H9 (cell line): ENCODE data around the gene PRODH. TPM values are rescaled to one million over a fixed set of nuclear protein-coding genes. Genes with fewer than 3 reads are reported as not detected.

Source experiments
- DNase-seq: peaks from one replicate; pipeline ENCODE4 v3.0.0-alpha.2; 2017
- H2AFZ ChIP-seq: one replicate; pipeline ENCODE4 v1.6.1; 2013; ENCODE audit warnings: mild to moderate bottlenecking, low read length, control low read depth, moderate library complexity
- H2AK5ac ChIP-seq: 2 replicates; pipeline ENCODE4 v1.6.1; 2013; ENCODE audit warnings: low read length, control low read depth, mixed read lengths; ENCODE audit not compliant: insufficient read length
- H2BK120ac ChIP-seq: one replicate; pipeline ENCODE4 v1.6.1; 2013; ENCODE audit warnings: low read depth, mild to moderate bottlenecking, low read length, control low read depth, inconsistent platforms; ENCODE audit not compliant: poor library complexity, severe bottlenecking
- H2BK12ac ChIP-seq: 2 replicates; pipeline ENCODE4 v1.6.1; 2013; ENCODE audit warnings: low read length, control low read depth, mixed read lengths, low read depth; ENCODE audit not compliant: insufficient read length
- H2BK15ac ChIP-seq: 2 replicates; pipeline ENCODE4 v1.6.1; 2013; ENCODE audit warnings: low read depth, low read length, control low read depth
- H2BK20ac ChIP-seq: one replicate; pipeline ENCODE4 v1.6.1; 2013; ENCODE audit warnings: low read depth, mild to moderate bottlenecking, low read length, control low read depth, inconsistent platforms; ENCODE audit not compliant: poor library complexity, severe bottlenecking
- H2BK5ac ChIP-seq: 2 replicates; pipeline ENCODE4 v1.6.1; 2013; ENCODE audit warnings: low read length, control low read depth, mixed read lengths; ENCODE audit not compliant: insufficient read length
- H3K14ac ChIP-seq: 2 replicates; pipeline ENCODE4 v1.6.1; 2013; ENCODE audit warnings: low read length, control low read depth; ENCODE audit not compliant: insufficient read depth
- H3K18ac ChIP-seq: 2 replicates; pipeline ENCODE4 v1.6.1; 2013; ENCODE audit warnings: low read depth, mild to moderate bottlenecking, mixed read lengths, low read length, control low read depth; ENCODE audit not compliant: insufficient read length
- H3K23ac ChIP-seq: 2 replicates; pipeline ENCODE4 v1.6.1; 2013; ENCODE audit warnings: low read length, control low read depth, mixed read lengths, low read depth; ENCODE audit not compliant: insufficient read length
- H3K23me2 ChIP-seq: 2 replicates; pipeline ENCODE4 v1.6.1; 2013; ENCODE audit warnings: low read depth, mild to moderate bottlenecking, mixed read lengths, low read length, control low read depth; ENCODE audit not compliant: insufficient read length, poor library complexity, severe bottlenecking
- H3K27ac ChIP-seq: 2 replicates; pipeline ENCODE4 v1.5.1; 2013; ENCODE audit warnings: low read length, control low read depth, mixed read lengths, low read depth; ENCODE audit not compliant: insufficient read length
- H3K27me3 ChIP-seq: 2 replicates; pipeline ENCODE4 v1.6.1; 2013; ENCODE audit warnings: low read length, control low read depth, inconsistent platforms; ENCODE audit not compliant: insufficient read depth
- H3K4ac ChIP-seq: 2 replicates; pipeline ENCODE4 v1.6.1; 2013; ENCODE audit warnings: low read depth, mild to moderate bottlenecking, control low read depth, inconsistent platforms, low read length, moderate library complexity
- H3K4me1 ChIP-seq: 2 replicates; pipeline ENCODE4 v1.6.1; 2013; ENCODE audit warnings: low read length, control low read depth, inconsistent platforms; ENCODE audit not compliant: insufficient read depth
- H3K4me2 ChIP-seq: 2 replicates; pipeline ENCODE4 v1.6.1; 2013; ENCODE audit warnings: low read length, control low read depth, mixed read lengths; ENCODE audit not compliant: insufficient read length, insufficient read depth
- H3K56ac ChIP-seq: 2 replicates; pipeline ENCODE4 v1.6.1; 2013; ENCODE audit warnings: low read depth, mild to moderate bottlenecking, mixed read lengths, low read length, control low read depth; ENCODE audit not compliant: insufficient read length
- H3K79me1 ChIP-seq: 2 replicates; pipeline ENCODE4 v1.6.1; 2013; ENCODE audit warnings: low read depth, mild to moderate bottlenecking, moderate library complexity, low read length, control low read depth, inconsistent platforms; ENCODE audit not compliant: insufficient read depth, poor library complexity, severe bottlenecking
- H3K79me2 ChIP-seq: 2 replicates; pipeline ENCODE4 v1.6.1; 2013; ENCODE audit warnings: low read length, control low read depth, inconsistent platforms; ENCODE audit not compliant: insufficient read depth
- H3K9ac ChIP-seq: 2 replicates; pipeline ENCODE4 v1.6.1; 2013; ENCODE audit warnings: low read length, control low read depth, mixed read lengths; ENCODE audit not compliant: insufficient read length; ENCODE audit errors: extremely low read depth
- H3K9me3 ChIP-seq: one replicate; pipeline ENCODE4 v1.6.1; 2013; ENCODE audit warnings: low read depth, low read length, inconsistent platforms; ENCODE audit not compliant: control insufficient read depth
- H3T11ph ChIP-seq: one replicate; pipeline ENCODE4 v1.6.1; 2013; ENCODE audit warnings: mild to moderate bottlenecking, low read length, control low read depth, inconsistent platforms
- H4K20me1 ChIP-seq: one replicate; pipeline ENCODE4 v1.6.1; 2013; ENCODE audit not compliant: control insufficient read depth, insufficient read length, insufficient read depth
- H4K5ac ChIP-seq: 2 replicates; pipeline ENCODE4 v1.6.1; 2013; ENCODE audit warnings: low read depth, mild to moderate bottlenecking, mixed read lengths, low read length, control low read depth; ENCODE audit not compliant: insufficient read length
- H4K8ac ChIP-seq: replicated peaks from 2 replicates; pipeline ENCODE4 v1.6.1; 2013; ENCODE audit warnings: low read length, control low read depth, mixed read lengths, low read depth; ENCODE audit not compliant: insufficient read length
- H4K91ac ChIP-seq: 2 replicates; pipeline ENCODE4 v1.6.1; 2013; ENCODE audit warnings: low read depth, mild to moderate bottlenecking, moderate library complexity, mixed read lengths, low read length, control low read depth; ENCODE audit not compliant: insufficient read length
- H3K27ac Mint-ChIP-seq, 3 experiments: 2 replicates in 2 of 3; 3 replicates in 1 of 3; pipeline ENCODE4 v1.8.0; 2020 to 2021; ENCODE audit warnings: mixed read lengths in 3 of 3, mild to moderate bottlenecking in 1 of 3, moderate library complexity in 1 of 3
- H3K27me3 Mint-ChIP-seq: 2 replicates; pipeline ENCODE4 v1.8.0; 2021; ENCODE audit warnings: low read depth, mild to moderate bottlenecking, moderate library complexity, mixed read lengths
- H3K36me3 Mint-ChIP-seq, 3 experiments: 2 replicates in 2 of 3; 3 replicates in 1 of 3; pipeline ENCODE4 v1.8.0; 2020 to 2021; ENCODE audit warnings: low read depth in 3 of 3, mixed read lengths in 3 of 3; ENCODE audit not compliant: insufficient read depth in 1 of 3
- H3K4me1 Mint-ChIP-seq, 2 experiments: 2 replicates each; pipeline ENCODE4 v1.8.0; 2020; ENCODE audit warnings: mixed read lengths in 2 of 2
- H3K4me3 Mint-ChIP-seq, 2 experiments: 2 replicates in 1 of 2; 3 replicates in 1 of 2; pipeline ENCODE4 v1.8.0; 2020 to 2021; ENCODE audit warnings: mild to moderate bottlenecking in 2 of 2, mixed read lengths in 2 of 2, moderate library complexity in 1 of 2
- H3K9me3 Mint-ChIP-seq, 2 experiments: 2 replicates in 1 of 2; 3 replicates in 1 of 2; pipeline ENCODE4 v1.8.0; 2020; ENCODE audit warnings: mild to moderate bottlenecking in 2 of 2, mixed read lengths in 2 of 2, moderate library complexity in 1 of 2
- CTCF ChIP-seq: fragments of 200-600 bp; sonication (generic); conservative IDR thresholded peaks from 3 replicates; pipeline ENCODE4 v1.8.0; 2021; ENCODE audit warnings: antibody characterized with exemption, mild to moderate bottlenecking
- WGBS: extraction: QIAGEN DNeasy Blood & Tissue Kit; methylation state at CpG from one replicate; pipeline ENCODE4 v1.1.7; 2013; ENCODE audit warnings: missing lambda C conversion rate, low lambda C conversion rate, mixed read lengths; ENCODE audit not compliant: insufficient read length; ENCODE audit errors: extremely low coverage; 5-methylcytosine and 5-hydroxymethylcytosine counted together
- total RNA-seq: library from RNA; stranded (reverse); gene quantifications from 2 replicates; pipeline ENCODE4 v1.2.1, GENCODE V29; 2021

The PRODH gene
- total RNA-seq, 1 experiment from 2014 or later, result 51.2 TPM

- no peak overlapping the region for H3K27ac Mint-ChIP-seq
- H2AK5ac ChIP-seq, result no peak overlapping the region
Measured at GRCh38 chr22:18975434-18976196, 39.5 kb upstream of the PRODH start.

More at GRCh38 chr22:18975434-18976196, 39.5 kb upstream of the PRODH start:
- no peaks in the 10 kb centered on the region; the same call in 1 of the 2 replicates for H3K27me3 Mint-ChIP-seq
- no peak overlapping the region for H3K4me3 Mint-ChIP-seq
- Histone ChIP-seq H2AFZ (no peak overlapping the region), H3K23me2 (no peaks in the 10 kb centered on the region), H4K91ac (no peak overlapping the region), H2BK20ac (no peak overlapping the region), H4K5ac (no peak overlapping the region), H4K8ac (no peak overlapping the region), H3K4me1 (no peaks in the 10 kb centered on the region; the same call in 1 of the 2 replicates), H2BK5ac (no peak overlapping the region), H3T11ph (no peak overlapping the region), H3K56ac (no peak overlapping the region), H3K4ac (no peak overlapping the region), H3K9ac (no peak overlapping the region), H2BK12ac (no peak overlapping the region), H3K18ac (no peak overlapping the region), H2BK120ac (no peak overlapping the region), H3K27me3 (no peaks in the 10 kb centered on the region), H3K4me2 (no peak overlapping the region), H3K79me1 (no peaks in the 10 kb centered on the region), H3K23ac (no peak overlapping the region), H3K79me2 (no peaks in the 10 kb centered on the region), H3K27ac (no peak overlapping the region), H2BK15ac (no peak overlapping the region), H3K14ac (no peak overlapping the region), H3K9me3 (peaks cover 10% of the 10 kb centered on the region), H4K20me1 (no peaks in the 10 kb centered on the region)
- WGBS, result no CpG with 5 or more reads among the region's 16 CpGs
- peaks cover 0 to 25% (median 24%) of the 10 kb centered on the region in 3 experiments; a peak in 6 of 7 replicates for H3K36me3 Mint-ChIP-seq
- no peak for TF ChIP-seq CTCF
- no peak for DNase-seq
- peaks cover 0 to 5% of the 10 kb centered on the region in 2 experiments; a peak in 1 of 4 replicates for H3K4me1 Mint-ChIP-seq
- peaks cover 9 to 11% of the 10 kb centered on the region in 2 experiments for H3K9me3 Mint-ChIP-seq
